K562 (cell line): ENCODE data around the gene FGF5. TPM values are rescaled to one million over a fixed set of nuclear protein-coding genes. Genes with fewer than 3 reads are reported as not detected.
"Not testable (repeated sequence)": the region's sequence is repeated elsewhere in the genome, so short reads cannot be mapped to it uniquely, and the experiment has no call there.

ENCODE experiments used
- ATAC-seq: fragments of 200-7000 bp; cut with Tn5 transposase; 3 replicates; pipeline ENCODE4 v1.9.1; 2020; ENCODE audit warnings: moderate library complexity
- BruUV-seq: library from RNA; stranded (reverse); fragments of 400-500 nt; replicated peaks from 2 replicates; lab custom pipeline; 2021; lab: Mats Ljungman, UMichigan
- CTCF ChIA-PET: fragments of 300-600 bp; formaldehyde crosslinking; extraction: SDS; loops from one replicate; lab custom pipeline; 2021; ENCODE audit warnings: low intra/inter-chr PET ratio; lab: Yijun Ruan, JAX
- POLR2A ChIA-PET: fragments of 300-600, 350-650 bp; sonication (Branson Sonifier 250); formaldehyde crosslinking; extraction: SDS; loops from one replicate; lab custom pipeline; 2021; ENCODE audit warnings: antibody characterized with exemption, inconsistent platforms; lab: Yijun Ruan, JAX
- DNase-seq, 4 experiments: peaks; one replicate each; pipeline versions ENCODE4 v3.0.0 to v3.0.0-alpha.2; 2011 to 2018; ENCODE audit warnings: low spot score in 3 of 4, mixed read lengths in 3 of 4; ENCODE audit errors: extremely low read depth in 1 of 4
- FAIRE-seq: peaks from 2 replicates; lab custom pipeline; 2011; peaks lifted over from hg19 to GRCh38; lab: Jason Lieb, UNC
- H2AFZ ChIP-seq: 2 replicates; pipeline ENCODE4 v1.6.0; 2011; ENCODE audit warnings: low read depth, low read length, control low read depth, inconsistent platforms
- H3K27ac ChIP-seq: fragments of 200-600 bp; 3 replicates; pipeline ENCODE4 v1.8.0; 2011; ENCODE audit warnings: low read depth, mild to moderate bottlenecking, control low read depth, inconsistent platforms, low read length, moderate library complexity, mixed read lengths; ENCODE audit errors: extremely low read depth
- H3K27me3 ChIP-seq, 2 experiments: fragments of 300-600 bp in 1 of 2; 2 replicates in 1 of 2; 3 replicates in 1 of 2; pipeline versions ENCODE4 v1.6.0 to v1.8.0; 2011; ENCODE audit warnings: inconsistent platforms in 2 of 2, low read length in 2 of 2, mild to moderate bottlenecking in 1 of 2, mixed read lengths in 1 of 2, moderate library complexity in 1 of 2; ENCODE audit not compliant: control insufficient read depth in 2 of 2, insufficient read depth in 2 of 2
- H3K36me3 ChIP-seq: fragments of 300-600 bp; 3 replicates; pipeline ENCODE4 v1.8.0; 2011; ENCODE audit warnings: mild to moderate bottlenecking, low read length, inconsistent platforms; ENCODE audit not compliant: control insufficient read depth, insufficient read depth
- H3K4me1 ChIP-seq, 2 experiments: fragments of 200-600 bp in 1 of 2; replicated peaks in 1 of 2; 2 replicates in 1 of 2; 3 replicates in 1 of 2; pipeline versions ENCODE4 v1.5.1 to v1.8.0; 2011; ENCODE audit warnings: inconsistent platforms in 2 of 2, low read length in 2 of 2, mild to moderate bottlenecking in 1 of 2, mixed read lengths in 1 of 2, moderate library complexity in 1 of 2; ENCODE audit not compliant: control insufficient read depth in 2 of 2, insufficient read depth in 2 of 2
- H3K4me2 ChIP-seq: 2 replicates; pipeline ENCODE4 v1.6.1; 2011; ENCODE audit warnings: low read length, control low read depth, inconsistent platforms, mixed read lengths; ENCODE audit not compliant: insufficient read depth
- H3K4me3 ChIP-seq: fragments of 200-600 bp; sonication (generic), shearing (Covaris generic); 2 replicates; pipeline ENCODE4 v1.5.1; 2016; ENCODE audit warnings: control low read depth, inconsistent platforms
- H3K79me2 ChIP-seq: fragments of 200-600 bp; 3 replicates; pipeline ENCODE4 v1.8.0; 2011; ENCODE audit warnings: low read length, inconsistent platforms; ENCODE audit not compliant: control insufficient read depth, insufficient read depth
- H3K9ac ChIP-seq, 2 experiments: 2 replicates each; pipeline versions ENCODE4 v1.6.0 to v1.6.1; 2011; ENCODE audit warnings: low read depth in 2 of 2, low read length in 2 of 2, control low read depth in 1 of 2, inconsistent platforms in 1 of 2, mild to moderate bottlenecking in 1 of 2, mixed read lengths in 1 of 2; ENCODE audit not compliant: insufficient read depth in 1 of 2
- H3K9me1 ChIP-seq: one replicate; pipeline ENCODE4 v1.6.0; 2011; ENCODE audit warnings: inconsistent platforms, mild to moderate bottlenecking, low read length, moderate library complexity; ENCODE audit not compliant: control insufficient read depth, insufficient read depth
- H3K9me3 ChIP-seq: replicated peaks from 2 replicates; pipeline ENCODE4 v1.5.1; 2011; ENCODE audit warnings: low read depth, low read length, inconsistent platforms; ENCODE audit not compliant: control insufficient read depth, insufficient read depth
- H4K20me1 ChIP-seq: replicated peaks from 2 replicates; pipeline ENCODE4 v1.6.1; 2011; ENCODE audit warnings: low read length, inconsistent platforms, mixed read lengths; ENCODE audit not compliant: control insufficient read depth, insufficient read depth
- BCOR ChIP-seq: fragments of 450-650 bp; IDR thresholded peaks from 2 replicates; pipeline ENCODE4 v1.6.1; 2016
- ERF ChIP-seq: fragments of 450-650 bp; formaldehyde crosslinking; IDR thresholded peaks from 2 replicates; pipeline ENCODE4 v1.4.0; 2020; ENCODE audit warnings: mild to moderate bottlenecking, mixed read lengths
- KAT2B ChIP-seq: IDR thresholded peaks from one replicate; pipeline ENCODE4 v1.6.1; 2012; ENCODE audit warnings: low read depth, mild to moderate bottlenecking, control low read depth, inconsistent platforms, low read length, moderate library complexity
- MBD2 ChIP-seq: sonication (generic); IDR thresholded peaks from 2 replicates; pipeline ENCODE4 v1.6.1; 2016; ENCODE audit warnings: low read depth, borderline replicate concordance
- NFATC3 ChIP-seq: fragments of 450-650 bp; IDR thresholded peaks from 2 replicates; pipeline ENCODE4 v1.6.1; 2017; ENCODE audit warnings: mild to moderate bottlenecking
- NRF1 ChIP-seq, 2 experiments: fragments of 450-650 bp; IDR thresholded peaks in 1 of 2; conservative IDR thresholded peaks in 1 of 2; 2 replicates each; pipeline ENCODE4 v1.6.1; 2014; ENCODE audit warnings: mild to moderate bottlenecking in 2 of 2
- RBM25 ChIP-seq: fragments of 200-400 bp; formaldehyde crosslinking; IDR thresholded peaks from 2 replicates; pipeline ENCODE4 v1.6.1; 2018; ENCODE audit warnings: low read length, low read depth, moderate library complexity; ENCODE audit not compliant: severe bottlenecking
- ZNF146 ChIP-seq: IDR thresholded peaks from one replicate; pipeline ENCODE4 v1.6.1; 2018; ENCODE audit warnings: missing compliant biosample characterization; ENCODE audit not compliant: unreplicated experiment
- ZNF449 ChIP-seq: fragments of 250-450 bp; sonication (Bioruptor Pico); IDR thresholded peaks from 2 replicates; pipeline ENCODE4 v1.8.0; 2022; ENCODE audit warnings: moderate library complexity, mild to moderate bottlenecking, inconsistent platforms
- WGBS: fragments of 100-300 bp; shearing (Covaris generic); methylation state at CpG from one replicate; pipeline ENCODE4 v1.1.6; 2016; ENCODE audit warnings: low coverage, mixed read lengths; ENCODE audit not compliant: insufficient coverage; ENCODE audit errors: missing lambda C conversion rate; 5-methylcytosine and 5-hydroxymethylcytosine counted together
- in situ Hi-C: fragments of 300-500 bp; cut with MboI; formaldehyde crosslinking; loops from 4 replicates; pipeline ENCODE4 v1.15.0; 2018; ENCODE audit warnings: inconsistent platforms, mixed read lengths
- intact Hi-C: fragments of 100-400 bp; cut with micrococcal nuclease; formaldehyde crosslinking; loops from 2 replicates; pipeline ENCODE4 v1.14.2; 2022
- polyA plus RNA-seq, 8 experiments: library from polyadenylated mRNA; depleted of rRNA in 4 of 8; stranded (reverse) in 5 of 8; unstranded in 3 of 8; fragments of >200 nt; fragmentation: Nextera tagmentation in 2 of 8; fragmentation: Illumina TruSeq in 1 of 8; extraction: Ambion mirVana in 2 of 8; extraction: Trizol in 1 of 8; gene quantifications; 2 replicates each; pipeline versions ENCODE4 v1.2.1 to v1.2.3, GENCODE V29; 2011 to 2014; ENCODE audit warnings: inconsistent platforms in 1 of 8, missing spikeins in 1 of 8
- total RNA-seq, 7 experiments: library from RNA; depleted of rRNA in 6 of 7; stranded (reverse); fragments of >200 nt in 6 of 7; fragmentation: Illumina TruSeq in 2 of 7; extraction: Trizol in 2 of 7; gene quantifications; 2 replicates each; pipeline versions ENCODE4 v1.2.1 to v1.2.3, GENCODE V29; 2011 to 2021; ENCODE audit warnings: low replicate concordance in 1 of 7
- TF ChIP-seq, protein P1 (sequence below): fragments of 250-450 bp; sonication (Bioruptor Pico); IDR thresholded peaks from 2 replicates; pipeline ENCODE4 v1.6.1; 2021; ENCODE audit warnings: mild to moderate bottlenecking
- TF ChIP-seq, protein P2 (sequence below): fragments of 250-450 bp; sonication (Bioruptor Pico); IDR thresholded peaks from 2 replicates; pipeline ENCODE4 v1.4.0; 2020; ENCODE audit warnings: mild to moderate bottlenecking, moderate library complexity

Gene FGF5
- total and polyA plus RNA-seq, 9 of the 15 experiments (the other 6 are each of a cell fraction or from before 2014, with no cell fraction given) = 0.38 to 2.7 (median 1.1) TPM

DNA sequence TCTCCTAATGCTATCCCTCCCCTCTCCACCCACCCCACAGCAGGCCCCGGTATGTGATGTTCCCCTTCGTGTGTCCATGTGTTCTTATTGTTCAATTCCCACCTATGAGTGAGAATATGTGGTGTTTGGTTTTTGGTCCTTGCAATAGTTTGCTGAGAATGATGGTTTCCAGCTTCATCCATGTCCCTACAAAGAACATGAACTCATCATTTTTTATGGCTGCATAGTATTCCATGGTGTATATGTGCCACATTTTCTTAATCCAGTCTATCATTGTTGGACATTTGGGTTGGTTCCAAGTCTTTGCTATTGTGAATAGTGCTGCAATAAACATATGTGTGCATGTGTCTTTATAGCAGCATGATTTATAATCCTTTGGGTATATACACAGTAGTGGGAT lies 24.2 kb downstream of the FGF5 start:
- CTCF ChIA-PET, BruUV-seq, H2AFZ ChIP-seq, H3K79me2 ChIP-seq, in situ Hi-C loops, FAIRE-seq, H3K9me3 ChIP-seq, H3K36me3 ChIP-seq, H4K20me1 ChIP-seq, H3K9ac ChIP-seq, ATAC-seq, H3K4me2 ChIP-seq, H3K9me1 ChIP-seq, POLR2A ChIA-PET, H3K4me1 ChIP-seq, H3K27me3 ChIP-seq, intact Hi-C loops, DNase-seq, H3K27ac ChIP-seq, H3K4me3 ChIP-seq: not testable (repeated sequence)
- WGBS = 95% methylated on average over 2 of the region's 2 CpGs
- peak; percentile 15 for TF ChIP-seq RBM25
- TF ChIP-seq BCOR = 0 out of 2 replicates have a peak, but pooled peaks have one; percentile 10
- peak; percentile 43 for TF ChIP-seq ZNF146

- no peaks in the 10 kb centered on the region for H3K4me1 ChIP-seq
- no peaks in the 10 kb centered on the region for H3K36me3 ChIP-seq
- CTCF ChIA-PET = no interaction called here
- no peaks in the 10 kb centered on the region for H3K79me2 ChIP-seq
- no peak overlapping the region for H3K4me2 ChIP-seq
- ATAC-seq = no peak
- no peaks in the 10 kb centered on the region for H3K9me3 ChIP-seq
- no peak for DNase-seq
- intact Hi-C loops (no loop called here), in situ Hi-C loops (no loop called here)
- 80% methylated on average over 2 of the region's 2 CpGs for WGBS
- POLR2A ChIA-PET = interaction anchor here (0.6 to 1.1 kb wide), 2 partner anchors 13 to 362 kb away, joined by 3 read pairs; no protein-coding TSS in a partner anchor
- no peaks in the 10 kb centered on the region for H4K20me1 ChIP-seq
- H3K4me3 ChIP-seq = no peak overlapping the region
- H3K27me3 ChIP-seq = no peaks in the 10 kb centered on the region
- no peaks in the 10 kb centered on the region for H3K9me1 ChIP-seq
- H2AFZ ChIP-seq = no peak overlapping the region
- BruUV-seq = no TSS peak
- no peak overlapping the region for H3K9ac ChIP-seq
- FAIRE-seq = peak; percentile 35
- no peak overlapping the region for H3K27ac ChIP-seq
- TF ChIP-seq NRF1 (conservative IDR thresholded peaks at IDR 0.05 in 1 of 2, IDR thresholded peaks at IDR 0.05 in 1 of 2) = no peak
- no peak for TF ChIP-seq KAT2B
- TF ChIP-seq, protein P1, sequence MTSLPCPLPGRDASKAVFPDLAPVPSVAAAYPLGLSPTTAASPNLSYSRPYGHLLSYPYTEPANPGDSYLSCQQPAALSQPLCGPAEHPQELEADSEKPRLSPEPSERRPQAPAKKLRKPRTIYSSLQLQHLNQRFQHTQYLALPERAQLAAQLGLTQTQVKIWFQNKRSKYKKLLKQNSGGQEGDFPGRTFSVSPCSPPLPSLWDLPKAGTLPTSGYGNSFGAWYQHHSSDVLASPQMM (CRISPR knock-in tag) = no peak
- TF ChIP-seq, protein P2, sequence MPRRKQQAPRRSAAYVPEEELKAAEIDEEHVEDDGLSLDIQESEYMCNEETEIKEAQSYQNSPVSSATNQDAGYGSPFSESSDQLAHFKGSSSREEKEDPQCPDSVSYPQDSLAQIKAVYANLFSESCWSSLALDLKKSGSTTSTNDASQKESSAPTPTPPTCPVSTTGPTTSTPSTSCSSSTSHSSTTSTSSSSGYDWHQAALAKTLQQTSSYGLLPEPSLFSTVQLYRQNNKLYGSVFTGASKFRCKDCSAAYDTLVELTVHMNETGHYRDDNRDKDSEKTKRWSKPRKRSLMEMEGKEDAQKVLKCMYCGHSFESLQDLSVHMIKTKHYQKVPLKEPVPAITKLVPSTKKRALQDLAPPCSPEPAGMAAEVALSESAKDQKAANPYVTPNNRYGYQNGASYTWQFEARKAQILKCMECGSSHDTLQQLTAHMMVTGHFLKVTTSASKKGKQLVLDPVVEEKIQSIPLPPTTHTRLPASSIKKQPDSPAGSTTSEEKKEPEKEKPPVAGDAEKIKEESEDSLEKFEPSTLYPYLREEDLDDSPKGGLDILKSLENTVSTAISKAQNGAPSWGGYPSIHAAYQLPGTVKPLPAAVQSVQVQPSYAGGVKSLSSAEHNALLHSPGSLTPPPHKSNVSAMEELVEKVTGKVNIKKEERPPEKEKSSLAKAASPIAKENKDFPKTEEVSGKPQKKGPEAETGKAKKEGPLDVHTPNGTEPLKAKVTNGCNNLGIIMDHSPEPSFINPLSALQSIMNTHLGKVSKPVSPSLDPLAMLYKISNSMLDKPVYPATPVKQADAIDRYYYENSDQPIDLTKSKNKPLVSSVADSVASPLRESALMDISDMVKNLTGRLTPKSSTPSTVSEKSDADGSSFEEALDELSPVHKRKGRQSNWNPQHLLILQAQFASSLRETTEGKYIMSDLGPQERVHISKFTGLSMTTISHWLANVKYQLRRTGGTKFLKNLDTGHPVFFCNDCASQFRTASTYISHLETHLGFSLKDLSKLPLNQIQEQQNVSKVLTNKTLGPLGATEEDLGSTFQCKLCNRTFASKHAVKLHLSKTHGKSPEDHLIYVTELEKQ (CRISPR knock-in tag) = no peak
- TF ChIP-seq ZNF449 (CRISPR knock-in tag) = no peak
- no peak for TF ChIP-seq NFATC3
- TF ChIP-seq MBD2 = no peak
- no peak for TF ChIP-seq ERF (CRISPR knock-in tag)
Observed at GRCh38 chr4:80294206-80294605, 27.7 kb downstream of the FGF5 start.
